Head of caudate nucleus (tissue), 42 donors: ENCODE measurements around the gene PTPN14.
"Not testable (repeated sequence)": the region's sequence is repeated elsewhere in the genome, so short reads cannot be mapped to it uniquely, and the experiment has no call there.

ENCODE experiments used
- DNase-seq, 42 donors: peaks; one replicate each; pipeline versions ENCODE4 v3.0.0 to v3.0.0-alpha.2; 2020 to 2021; ENCODE audit warnings: mixed read lengths in 7 of 42
- intact Hi-C: fragments of 100-400 bp; cut with DNase I; formaldehyde crosslinking; loops from one replicate; pipeline ENCODE4 v1.15.0; 2022

The PTPN14 gene

DNA sequence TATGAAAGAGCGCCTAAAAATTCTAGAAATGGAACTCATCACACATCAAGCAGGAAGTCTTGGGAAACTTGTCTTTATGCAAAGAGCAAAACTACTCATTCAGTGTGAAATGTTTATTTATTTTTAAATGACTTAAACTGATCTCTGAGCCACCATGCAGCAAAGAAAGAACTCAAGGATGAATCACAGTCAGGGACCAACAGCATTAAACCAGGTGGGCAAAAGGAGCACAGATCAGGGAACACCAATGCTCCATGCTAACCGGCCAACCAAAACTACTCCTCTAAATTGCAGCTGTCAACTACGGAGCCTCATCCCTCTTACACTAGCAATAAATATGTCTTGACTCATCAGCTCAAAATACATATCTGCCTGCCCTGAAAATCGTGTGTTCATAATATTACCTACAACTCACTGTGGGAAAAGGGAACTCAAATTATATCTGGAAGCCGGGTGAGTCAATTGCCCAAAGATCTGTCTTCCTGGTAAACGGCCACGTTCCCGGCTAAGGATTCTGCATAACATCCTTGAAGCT, 129.2 kb downstream of the PTPN14 start:
- no peak for DNase-seq
- intact Hi-C loops: no loop called here

- DNase-seq: no peak
- intact Hi-C loops: no loop called here
Observed at GRCh38 chr1:214420833-214421232, 130.6 kb downstream of the PTPN14 start.

GRCh38 chr1:214420341-214420740, 131.1 kb downstream of the PTPN14 start:
- no peak for DNase-seq
- intact Hi-C loops: no loop called here

- no peak for DNase-seq
- intact Hi-C loops: no loop called here
Observed at GRCh38 chr1:214419650-214420049, 131.8 kb downstream of the PTPN14 start.

- no peak for DNase-seq
- intact Hi-C loops: no loop called here
Observed at GRCh38 chr1:214418391-214418790, 133.0 kb downstream of the PTPN14 start.

DNA sequence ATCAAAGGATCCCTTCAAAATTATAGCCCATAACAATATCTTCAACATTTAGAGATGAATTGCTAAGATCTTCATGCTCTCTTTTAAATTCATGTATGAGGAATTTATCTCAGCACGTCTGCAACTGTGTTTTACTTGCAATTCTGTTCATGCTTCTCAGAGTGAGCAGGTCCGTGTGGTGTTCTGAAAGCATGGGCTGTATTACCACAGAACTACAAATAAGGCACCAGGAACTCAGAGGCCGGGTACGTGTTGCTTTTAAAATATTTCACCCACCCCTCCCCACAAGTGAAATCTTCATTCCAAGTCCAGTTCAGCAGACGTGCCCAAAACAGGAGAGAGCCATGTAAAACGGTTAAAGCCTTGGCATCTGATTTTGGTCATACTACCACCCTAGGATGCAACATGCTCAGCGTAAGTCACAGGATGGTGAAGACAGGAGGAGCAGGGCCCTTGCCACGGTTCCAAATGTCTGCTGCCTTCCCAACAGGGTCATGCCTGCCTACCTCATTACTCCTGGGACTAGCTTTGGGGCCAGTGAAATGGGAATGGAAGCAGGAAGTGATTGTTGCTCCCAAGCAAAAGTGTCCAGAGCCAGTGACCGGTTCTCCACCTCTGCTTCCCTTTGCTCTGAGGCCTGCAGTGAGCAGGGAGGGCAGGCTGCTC, 133.7 kb downstream of the PTPN14 start:
- intact Hi-C loops: no loop called here
- DNase-seq: no peak

DNA sequence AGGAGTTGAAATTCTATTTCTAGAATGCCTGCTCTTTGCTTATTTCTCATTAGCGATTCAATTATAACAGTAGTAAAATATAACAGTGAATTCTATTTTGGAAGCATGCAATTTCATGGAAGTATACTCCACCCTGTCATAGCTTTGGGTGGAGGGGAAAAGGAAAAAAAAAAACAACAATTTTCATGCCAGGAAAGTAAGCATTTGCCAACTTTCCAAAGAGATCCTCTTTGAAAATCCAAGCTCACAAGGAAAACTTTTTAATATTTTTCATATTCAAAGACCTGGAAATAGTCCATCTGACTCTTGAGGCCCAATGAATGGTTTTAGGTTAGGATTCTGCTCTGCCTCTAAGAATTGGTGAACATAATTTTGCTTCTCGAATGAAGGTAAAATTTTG, 134.5 kb downstream of the PTPN14 start:
- intact Hi-C loops: no loop called here
- DNase-seq: no peak

DNA sequence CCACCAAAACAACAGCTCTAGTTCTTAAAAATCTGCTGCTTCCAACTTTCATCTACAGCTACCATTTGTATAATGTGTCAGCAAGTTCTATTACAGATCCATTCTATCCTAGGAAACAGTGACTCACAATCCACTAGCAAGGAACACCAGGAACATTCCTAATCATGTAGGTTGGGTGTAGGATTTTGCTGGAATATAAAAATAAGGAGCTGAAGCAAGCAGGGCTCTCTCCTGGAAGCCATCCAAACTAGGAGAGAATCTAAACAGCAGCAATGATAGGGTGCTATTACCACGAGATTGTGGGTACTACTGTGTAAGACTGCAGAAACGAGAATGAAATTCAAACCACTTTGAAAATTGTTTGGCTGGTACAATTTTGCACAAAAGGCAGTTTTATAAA, 135.0 kb downstream of the PTPN14 start:
- DNase-seq: peak in 16 of 42 donors; percentile 6 to 78 (median 38)
- intact Hi-C loops: no loop called here

DNA sequence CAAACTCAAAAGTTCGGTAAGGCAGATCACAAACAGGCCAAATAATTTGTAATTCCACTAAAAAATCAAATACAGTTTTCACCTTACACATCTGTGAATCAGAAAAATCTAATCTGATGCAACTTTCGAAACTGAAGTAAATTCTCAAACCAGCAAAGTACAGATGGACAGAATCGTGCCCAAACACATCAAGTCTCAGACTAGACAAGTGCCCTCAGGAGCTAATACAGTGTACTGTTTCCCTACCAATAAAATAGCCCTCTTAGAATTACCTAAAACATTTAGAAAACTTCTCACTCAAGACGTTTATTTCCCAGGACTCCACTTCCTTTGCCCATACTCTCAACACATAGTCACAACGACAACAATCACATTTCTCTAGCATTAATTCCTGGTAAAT, 136.3 kb downstream of the PTPN14 start:
- no peak for DNase-seq
- intact Hi-C loops: no loop called here

DNA sequence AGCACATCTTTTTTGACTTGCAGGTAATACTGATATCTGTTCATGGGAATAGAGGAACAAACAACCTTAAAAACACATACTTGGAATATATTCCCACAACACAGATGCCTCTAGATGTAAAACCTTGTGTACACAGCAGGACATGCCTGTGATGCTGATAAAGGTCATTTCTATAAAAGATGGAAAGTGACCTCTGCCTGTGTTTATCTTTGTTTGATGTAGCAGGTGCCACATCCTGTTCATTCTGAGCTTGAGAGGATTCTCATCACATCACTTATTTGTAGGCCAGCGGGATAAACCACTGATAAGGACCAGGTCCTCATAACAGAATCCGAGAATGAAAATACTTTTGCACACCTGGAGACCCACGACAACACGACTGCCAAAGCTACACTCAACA, 136.7 kb downstream of the PTPN14 start:
- intact Hi-C loops: no loop called here
- DNase-seq: no peak

GRCh38 chr1:214413315-214413714, 138.1 kb downstream of the PTPN14 start:
- intact Hi-C loops: no loop called here
- no peak for DNase-seq

DNA sequence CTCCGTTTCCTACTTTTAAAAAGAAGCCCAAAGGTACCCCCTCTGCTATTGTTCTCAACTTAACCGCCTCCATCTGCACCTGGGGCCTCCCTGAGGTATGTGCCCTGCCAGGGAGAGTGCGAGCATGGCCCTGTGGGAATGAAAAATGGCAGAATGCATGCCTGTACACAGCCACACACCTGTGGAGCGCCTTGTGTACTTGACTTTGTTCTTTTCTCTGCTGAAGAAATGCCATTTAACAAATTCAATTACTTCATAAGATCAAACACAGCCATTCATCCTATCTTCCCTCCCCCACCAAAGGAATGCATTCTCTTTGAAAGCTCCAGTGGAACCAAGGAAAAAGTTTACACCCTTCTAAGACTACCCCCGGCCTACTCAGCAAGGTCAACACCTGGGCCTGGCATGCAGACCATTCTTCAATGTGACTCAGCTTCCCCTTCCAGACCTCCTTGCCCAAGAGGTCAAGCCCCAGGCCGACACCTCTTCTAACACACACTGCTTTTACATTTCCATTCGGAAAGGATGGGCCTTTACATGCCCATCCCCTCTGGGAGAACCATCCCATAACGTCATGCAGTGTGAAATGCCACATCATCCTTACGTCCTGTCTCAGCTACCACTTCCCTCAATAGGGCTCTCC, 146.7 kb downstream of the PTPN14 start:
- DNase-seq: no peak
- intact Hi-C loops: no loop called here

GRCh38 chr1:214404154-214404553, 147.2 kb downstream of the PTPN14 start:
- intact Hi-C loops: no loop called here

DNA sequence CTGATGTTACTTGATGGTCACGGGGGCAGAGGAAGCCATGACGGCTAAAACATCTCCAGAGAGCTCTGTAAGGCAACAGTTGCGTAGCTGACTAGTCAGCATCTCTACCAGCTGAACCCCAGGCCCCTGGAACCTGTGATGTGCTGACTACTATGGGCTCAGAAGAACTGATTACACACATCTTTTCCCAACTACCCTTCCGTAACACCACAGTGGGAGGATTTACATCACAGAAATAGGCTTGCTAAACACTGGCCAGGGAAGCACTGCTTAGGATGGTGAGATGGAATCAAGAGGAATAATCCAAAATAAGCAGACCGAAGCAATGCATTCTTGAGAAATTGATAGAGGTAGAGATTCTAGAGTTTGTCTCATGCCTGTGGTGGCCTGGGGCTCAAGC, 148.0 kb downstream of the PTPN14 start:
- no peak for DNase-seq
- intact Hi-C loops: no loop called here

More at GRCh38 chr1:214404154-214404553, 147.2 kb downstream of the PTPN14 start:
- no peak for DNase-seq

DNA sequence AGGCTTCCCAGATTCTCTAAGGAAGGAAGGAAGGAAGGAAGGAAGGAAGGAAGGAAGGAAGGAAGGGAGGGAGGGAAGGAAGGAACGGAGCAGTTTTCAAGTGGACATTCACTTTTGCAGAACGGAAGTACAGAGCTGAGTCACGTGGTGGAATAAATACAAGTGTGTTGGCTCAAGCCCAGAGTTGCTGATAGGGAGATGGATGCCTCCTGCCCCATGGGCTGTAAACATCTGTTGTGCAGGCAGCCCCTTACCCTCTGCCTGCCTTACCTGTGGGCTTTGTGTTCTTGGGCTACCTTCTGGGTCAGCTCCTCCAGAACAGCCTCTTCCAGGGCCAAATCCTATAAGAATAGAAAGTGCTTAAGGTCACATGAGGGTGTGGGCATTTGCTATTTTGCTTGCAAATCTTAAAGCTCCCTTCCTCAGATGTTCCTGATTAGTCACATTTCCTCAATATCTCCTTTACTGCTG, 148.8 kb downstream of the PTPN14 start:
- no peak for DNase-seq
- intact Hi-C loops: no loop called here

GRCh38 chr1:214401666-214402065, 149.7 kb downstream of the PTPN14 start:
- no peak for DNase-seq
- intact Hi-C loops: no loop called here

DNA sequence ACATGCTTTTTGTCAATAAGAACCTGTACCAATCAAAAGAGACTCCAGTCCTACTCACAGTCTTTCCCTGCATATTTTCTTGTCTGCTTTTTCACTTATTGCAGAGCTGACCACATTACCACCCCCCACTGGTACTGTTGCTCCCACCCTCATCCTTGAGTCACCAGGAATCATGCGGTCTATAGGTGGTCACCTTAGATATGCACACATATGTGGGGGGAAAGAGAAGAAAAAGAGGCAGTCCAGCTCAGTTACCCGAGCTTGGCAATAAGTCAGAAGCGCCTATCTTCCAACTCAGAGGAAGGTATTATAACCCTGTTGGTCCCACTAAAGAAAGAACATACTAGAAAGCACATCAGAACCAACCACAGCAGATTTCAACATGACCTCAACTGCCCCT, 151.3 kb downstream of the PTPN14 start:
- DNase-seq: no peak
- intact Hi-C loops: no loop called here

DNA sequence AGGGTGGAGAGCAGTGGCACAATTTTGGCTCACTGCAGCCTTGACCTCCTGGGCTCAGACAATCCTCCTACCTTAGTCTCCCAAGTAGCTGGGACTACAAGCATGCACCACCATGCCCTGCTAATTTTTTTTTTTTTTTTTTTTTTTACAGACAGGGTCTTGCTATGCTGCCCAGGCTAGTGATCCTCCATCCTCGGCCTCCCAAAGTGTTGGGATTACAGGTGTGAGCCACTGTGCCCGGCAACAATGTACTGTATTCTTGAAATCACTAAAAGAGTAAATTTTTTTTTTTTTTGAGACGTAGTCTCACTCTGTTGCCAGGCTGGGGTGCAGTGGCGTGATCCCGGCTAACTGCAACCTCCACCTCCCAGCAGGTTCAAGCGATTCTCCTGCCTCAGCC, 152.9 kb downstream of the PTPN14 start:
- DNase-seq: no peak
- intact Hi-C loops: no loop called here

DNA sequence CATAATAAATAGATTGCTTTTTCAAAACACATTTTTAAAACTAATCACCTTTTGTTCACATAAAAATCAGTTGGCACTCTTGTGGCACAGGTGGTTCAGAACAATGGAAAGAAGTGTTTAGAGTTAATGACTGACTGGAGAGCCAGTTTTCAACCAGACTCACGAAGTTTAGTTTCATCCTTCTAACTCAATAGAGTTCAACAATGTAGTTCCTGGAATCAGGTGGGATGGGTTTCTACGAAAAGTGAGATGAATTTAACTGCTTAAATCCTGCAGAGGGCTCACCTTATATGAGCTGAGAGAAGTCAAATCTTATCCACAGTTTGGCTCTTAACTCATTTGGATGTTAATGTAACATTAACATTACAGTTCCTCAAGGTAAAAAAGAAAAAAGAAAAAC, 153.9 kb downstream of the PTPN14 start:
- no peak for DNase-seq
- intact Hi-C loops: no loop called here

- intact Hi-C loops: no loop called here
- no peak for DNase-seq
Observed at GRCh38 chr1:214396330-214396729, 155.1 kb downstream of the PTPN14 start.

- intact Hi-C loops, DNase-seq: not testable (repeated sequence)
Observed at GRCh38 chr1:214394569-214394968, 156.8 kb downstream of the PTPN14 start.
